ENCODE measurements around the gene NEO1.

NEO1 gene

DNA sequence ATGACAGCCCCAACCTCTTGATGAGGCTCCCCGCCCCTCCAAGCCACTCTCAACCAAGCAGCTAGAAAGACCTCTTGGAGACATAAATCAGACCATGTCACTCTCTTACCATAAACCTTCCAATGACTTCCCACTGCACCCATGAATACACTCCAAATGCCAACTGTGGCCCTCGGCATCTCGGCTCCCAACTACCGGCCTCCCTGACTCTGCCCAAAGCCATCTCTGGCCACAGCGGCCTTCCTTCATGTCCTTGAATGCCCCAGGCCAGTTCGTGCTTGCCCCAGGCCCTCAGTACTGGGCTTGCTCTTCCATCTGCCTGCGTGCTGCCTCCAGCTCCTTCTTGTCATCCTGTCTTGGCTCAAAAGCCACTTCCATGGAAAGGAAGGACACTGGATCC lies 284.5 kb downstream of the NEO1 start:
- no peak overlapping the region for H3K4me3 ChIP-seq
- H3K27ac ChIP-seq, result no peak overlapping the region

- H3K27ac ChIP-seq, result no peak overlapping the region
- no peak overlapping the region for H3K4me3 ChIP-seq
Measured at GRCh38 chr15:73337187-73337586, 284.9 kb downstream of the NEO1 start.

GRCh38 chr15:73338058-73338457 lies 285.8 kb downstream of the NEO1 start:
- Histone ChIP-seq H3K27ac (no peak overlapping the region), H3K4me3 (no peak overlapping the region)

DNA sequence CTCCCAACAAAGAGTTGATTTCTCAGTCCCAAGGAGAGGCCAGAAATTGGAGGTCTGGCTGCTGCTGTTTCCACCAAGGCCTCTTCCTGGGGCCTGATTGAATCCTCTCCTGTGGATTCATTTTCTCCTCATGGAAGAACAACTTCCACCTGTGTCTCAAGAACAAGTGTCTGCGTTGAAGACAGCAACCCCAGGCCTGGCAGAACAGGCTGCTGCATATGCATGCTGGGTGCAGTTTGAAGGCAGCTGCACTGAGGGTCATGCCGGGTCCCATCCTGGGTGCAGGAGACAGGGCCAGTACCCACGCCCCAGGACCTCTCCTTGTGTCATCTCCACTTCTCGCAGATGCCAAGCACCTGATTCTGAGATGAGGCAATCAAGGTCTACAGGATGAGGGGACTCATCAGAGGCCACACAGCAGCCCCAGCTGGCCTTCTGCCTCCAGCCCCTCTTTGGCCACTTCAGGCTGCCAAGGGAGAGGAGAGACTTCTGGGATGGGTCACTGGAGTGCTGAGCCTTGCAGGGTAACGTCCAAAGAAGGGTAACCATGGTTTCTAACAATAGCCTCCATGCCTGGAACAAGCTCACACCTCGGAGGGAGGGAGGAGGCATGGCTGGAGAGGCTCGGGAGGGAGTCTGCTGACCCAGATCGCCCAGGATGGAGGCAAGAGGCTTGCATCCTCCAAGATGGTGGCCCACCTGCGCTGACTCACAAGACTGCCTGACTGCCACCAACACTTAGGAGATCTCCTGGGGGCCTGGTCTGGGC lies 286.5 kb downstream of the NEO1 start:
- no peak overlapping the region for H3K27ac ChIP-seq
- no peak overlapping the region for H3K4me3 ChIP-seq

- H3K4me3 ChIP-seq, result no peak overlapping the region
- H3K27ac ChIP-seq, result no peak overlapping the region
Measured at GRCh38 chr15:73340502-73341192, 288.4 kb downstream of the NEO1 start.

DNA sequence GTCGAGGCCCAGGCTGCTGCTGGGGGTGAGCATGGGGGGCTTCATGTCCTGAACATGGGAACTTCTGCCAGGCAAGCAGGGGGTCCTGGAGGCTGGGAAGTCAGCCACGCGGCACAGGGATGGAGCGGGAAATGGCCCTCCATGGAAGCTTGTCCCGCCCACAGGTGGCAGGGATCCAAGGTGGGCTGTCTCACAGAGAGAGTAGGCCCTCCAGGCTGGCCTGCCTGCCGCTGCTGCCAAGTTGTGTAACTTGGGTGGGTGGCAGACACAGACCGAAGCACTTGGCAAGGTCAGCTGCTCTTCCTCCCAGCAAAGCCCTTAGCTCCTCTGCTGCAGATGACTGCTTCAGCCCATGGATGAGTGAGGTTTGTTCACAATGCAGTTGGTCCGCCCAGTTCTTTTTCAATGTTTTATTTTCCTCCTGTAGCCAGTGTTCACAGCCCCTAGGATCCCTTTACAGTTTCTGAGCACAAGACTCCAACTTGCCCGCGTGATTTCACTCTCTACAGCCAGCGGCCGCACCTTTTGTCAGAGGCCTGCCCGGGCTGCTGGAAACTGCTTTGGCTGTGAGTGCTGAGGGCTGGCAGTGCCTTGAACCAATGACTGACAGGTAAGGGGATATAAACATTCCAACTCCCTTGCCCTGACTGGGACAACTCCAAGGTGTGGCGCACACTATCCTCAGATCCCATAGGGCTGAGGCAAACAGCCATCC lies 289.8 kb downstream of the NEO1 start:
- no peak overlapping the region for H3K4me3 ChIP-seq
- H3K27ac ChIP-seq, result no peak overlapping the region

GRCh38 chr15:73344056-73344455 lies 291.8 kb downstream of the NEO1 start:
- Histone ChIP-seq H3K4me3 (no peak overlapping the region), H3K27ac (no peak overlapping the region)

- no peak overlapping the region for H3K27ac ChIP-seq
Measured at GRCh38 chr15:73345658-73346057, 293.4 kb downstream of the NEO1 start.

GRCh38 chr15:73346735-73347312 lies 294.6 kb downstream of the NEO1 start:
- Histone ChIP-seq H3K27ac (no peak overlapping the region), H3K4me3 (no peak overlapping the region)

More at GRCh38 chr15:73345658-73346057, 293.4 kb downstream of the NEO1 start:
- H3K4me3 ChIP-seq, result no peak overlapping the region

DNA sequence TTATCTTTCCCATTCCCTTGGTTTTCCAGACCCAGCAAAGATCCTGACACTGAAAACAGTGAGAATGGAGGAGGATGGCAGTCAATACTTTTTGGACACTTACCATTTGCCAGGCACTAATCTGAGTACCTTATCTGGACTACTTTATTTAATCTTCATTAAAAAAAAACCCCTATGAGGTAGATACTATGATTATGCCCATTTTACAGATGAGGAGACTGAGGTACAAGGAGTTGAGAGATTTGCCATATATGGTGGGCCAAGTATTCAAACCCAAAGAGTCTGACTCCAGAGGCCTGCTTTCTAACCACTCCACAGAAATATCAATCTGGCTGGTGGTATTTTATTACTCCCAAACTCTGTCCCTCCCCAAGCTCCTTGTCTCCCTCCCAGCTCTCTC lies 296.9 kb downstream of the NEO1 start:
- Histone ChIP-seq H3K27ac (no peak overlapping the region), H3K4me3 (no peak overlapping the region)

DNA sequence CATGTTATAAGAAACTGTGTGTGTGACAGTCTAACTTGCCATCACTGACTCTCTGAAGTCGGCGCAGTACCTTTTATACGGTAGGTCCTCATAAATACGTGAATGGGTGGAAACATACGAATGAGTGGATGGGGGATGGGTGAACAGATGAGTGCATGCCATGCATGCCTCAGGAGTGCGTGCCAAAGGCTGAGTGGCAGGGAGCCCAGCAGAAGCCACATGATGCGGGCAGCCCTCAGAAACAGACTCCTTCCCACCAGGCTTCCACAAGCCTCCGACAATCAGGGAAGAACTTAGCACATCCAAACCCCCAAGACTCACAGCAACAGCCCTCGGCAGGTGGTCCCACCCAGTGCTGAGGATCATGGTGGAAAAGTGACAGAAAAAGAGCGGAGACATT lies 299.8 kb downstream of the NEO1 start:
- no peak overlapping the region for H3K4me3 ChIP-seq
- H3K27ac ChIP-seq, result no peak overlapping the region

GRCh38 chr15:73353734-73354133 lies 301.5 kb downstream of the NEO1 start:
- no peak overlapping the region for H3K27ac ChIP-seq
- no peak overlapping the region for H3K4me3 ChIP-seq

GRCh38 chr15:73354241-73354640 lies 302.0 kb downstream of the NEO1 start:
- Histone ChIP-seq H3K27ac (no peak overlapping the region), H3K4me3 (no peak overlapping the region)

All from skin epidermis (tissue), 12 donors.